Subcutaneous abdominal adipose tissue (tissue), 5 donors: ENCODE results near the gene CRB3.

ENCODE experiments used
- H3K27ac ChIP-seq: one replicate; pipeline ENCODE4 v1.7.0; 2013; ENCODE audit warnings: low read depth, mild to moderate bottlenecking, inconsistent platforms, low read length, moderate library complexity
- H3K27me3 ChIP-seq, 5 donors: one replicate each; pipeline ENCODE4 v1.7.0; 2013; ENCODE audit warnings: low read length in 5 of 5, inconsistent platforms in 1 of 5; ENCODE audit not compliant: control insufficient read depth in 5 of 5, insufficient read depth in 4 of 5
- H3K36me3 ChIP-seq, 5 donors: one replicate each; pipeline ENCODE4 v1.7.0; 2013; ENCODE audit warnings: low read length in 5 of 5; ENCODE audit not compliant: control insufficient read depth in 5 of 5, insufficient read depth in 5 of 5
- H3K4me1 ChIP-seq, 5 donors: one replicate each; pipeline ENCODE4 v1.7.0; 2013; ENCODE audit warnings: low read length in 5 of 5, mild to moderate bottlenecking in 3 of 5, moderate library complexity in 1 of 5; ENCODE audit not compliant: control insufficient read depth in 5 of 5, insufficient read depth in 5 of 5
- H3K4me3 ChIP-seq, 5 donors: one replicate each; pipeline ENCODE4 v1.7.0; 2013; ENCODE audit warnings: low read length in 5 of 5, low read depth in 1 of 5
- H3K9ac ChIP-seq, 5 donors: one replicate each; pipeline ENCODE4 v1.7.0; 2013; ENCODE audit warnings: low read length in 5 of 5, mild to moderate bottlenecking in 4 of 5, moderate library complexity in 3 of 5
- H3K9me3 ChIP-seq, 5 donors: one replicate each; pipeline ENCODE4 v1.7.0; 2013; ENCODE audit warnings: low read length in 5 of 5; ENCODE audit not compliant: control insufficient read depth in 5 of 5
- donor health status: healthy.
- donor health status: healthy.
- donor health status: healthy.
- donor health status: healthy.
- donor health status: healthy.

Gene CRB3

DNA sequence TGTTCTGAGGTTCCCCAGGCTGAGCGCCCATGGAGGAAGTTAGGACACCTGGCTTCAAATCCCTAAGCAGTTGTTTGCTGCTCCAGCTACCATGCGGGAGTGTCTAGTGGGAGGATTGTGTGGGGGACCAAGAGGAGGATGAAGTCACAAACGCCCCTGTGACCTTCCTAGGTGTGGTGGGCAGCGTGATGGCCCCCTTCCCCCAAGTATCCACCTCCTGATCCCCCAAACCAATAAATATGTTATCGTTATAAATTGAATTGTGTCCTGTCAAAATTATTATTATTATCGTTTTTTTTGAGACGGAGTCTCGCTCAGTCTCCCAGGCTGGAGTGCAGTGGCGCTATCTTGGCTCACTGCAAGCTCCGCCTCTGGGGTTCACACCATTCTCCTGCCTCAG is 30.4 kb upstream of the CRB3 start, which contains the start of gene SLC25A41:
Gene SLC25A41 (minus strand): TSS at position 101 of the 400 bp plus-strand sequence. CDS start 70 bp downstream, at position 31.
- Histone ChIP-seq H3K4me3 (no peak within 1 kb of the TSS), H3K4me1 (no peaks in the 10 kb centered on the region), H3K9me3 (no peaks in the 10 kb centered on the region), H3K27ac (no peak within 1 kb of the TSS), H3K9ac (no peak within 1 kb of the TSS), H3K36me3 (no peaks in the 10 kb centered on the region), H3K27me3 (peaks cover 0 to 2% (median 0%) of the 10 kb centered on the region in 5 donors)

- Histone ChIP-seq H3K27me3 (peaks cover 0 to 2% (median 0%) of the 10 kb centered on the region in 5 donors), H3K4me3 (no peak overlapping the region), H3K9ac (no peak overlapping the region)
Measured at GRCh38 chr19:6439743-6440142, 24.3 kb upstream of the CRB3 start.

DNA sequence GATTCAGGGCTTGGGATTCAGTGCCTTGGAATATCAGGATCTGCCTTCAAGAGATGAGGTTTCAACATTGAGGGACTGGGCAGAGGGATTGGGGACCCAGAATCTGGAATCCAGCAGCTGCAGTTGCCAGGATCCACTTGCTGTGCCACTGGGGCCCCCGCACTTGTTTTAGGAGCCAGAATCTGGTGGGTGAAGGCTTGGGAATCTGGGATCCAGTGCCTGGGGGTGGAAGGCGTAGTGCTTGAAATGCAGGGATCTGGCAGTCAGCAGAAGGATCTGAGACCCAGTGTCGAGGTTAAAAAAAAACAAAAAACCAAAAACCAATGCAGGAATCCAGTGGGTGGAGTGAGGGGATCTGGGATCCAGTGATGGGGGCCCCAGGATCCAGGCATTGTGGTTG is 23.2 kb upstream of the CRB3 start:
- Histone ChIP-seq H3K27ac (no peak overlapping the region), H3K4me3 (no peak overlapping the region), H3K9me3 (no peaks in the 10 kb centered on the region), H3K27me3 (peaks cover 0 to 2% (median 0%) of the 10 kb centered on the region in 5 donors), H3K36me3 (peaks cover 0 to 2% (median 0%) of the 10 kb centered on the region in 5 donors), H3K9ac (no peak overlapping the region), H3K4me1 (no peaks in the 10 kb centered on the region)

More at GRCh38 chr19:6439743-6440142, 24.3 kb upstream of the CRB3 start:
- Histone ChIP-seq H3K4me1 (no peaks in the 10 kb centered on the region), H3K36me3 (no peaks in the 10 kb centered on the region), H3K27ac (no peak overlapping the region), H3K9me3 (no peaks in the 10 kb centered on the region)

- H3K4me3 ChIP-seq = no peak overlapping the region
- no peak overlapping the region for H3K9ac ChIP-seq
- peaks cover 0 to 7% (median 2%) of the 10 kb centered on the region in 5 donors for H3K36me3 ChIP-seq
- H3K4me1 ChIP-seq = no peaks in the 10 kb centered on the region
- H3K27ac ChIP-seq = no peak overlapping the region
- H3K27me3 ChIP-seq = peaks cover 0 to 2% (median 0%) of the 10 kb centered on the region in 5 donors
- H3K9me3 ChIP-seq = peaks cover 0 to 3% (median 0%) of the 10 kb centered on the region in 5 donors
Measured at GRCh38 chr19:6442087-6442688, 21.9 kb upstream of the CRB3 start.

- Histone ChIP-seq H3K27ac (no peak overlapping the region), H3K4me3 (no peak overlapping the region), H3K27me3 (no peaks in the 10 kb centered on the region), H3K4me1 (no peaks in the 10 kb centered on the region), H3K9ac (no peak overlapping the region), H3K36me3 (peaks cover 0 to 9% (median 2%) of the 10 kb centered on the region in 5 donors), H3K9me3 (peaks cover 0 to 3% (median 0%) of the 10 kb centered on the region in 5 donors)
Measured at GRCh38 chr19:6443986-6444385, 20.1 kb upstream of the CRB3 start.

DNA sequence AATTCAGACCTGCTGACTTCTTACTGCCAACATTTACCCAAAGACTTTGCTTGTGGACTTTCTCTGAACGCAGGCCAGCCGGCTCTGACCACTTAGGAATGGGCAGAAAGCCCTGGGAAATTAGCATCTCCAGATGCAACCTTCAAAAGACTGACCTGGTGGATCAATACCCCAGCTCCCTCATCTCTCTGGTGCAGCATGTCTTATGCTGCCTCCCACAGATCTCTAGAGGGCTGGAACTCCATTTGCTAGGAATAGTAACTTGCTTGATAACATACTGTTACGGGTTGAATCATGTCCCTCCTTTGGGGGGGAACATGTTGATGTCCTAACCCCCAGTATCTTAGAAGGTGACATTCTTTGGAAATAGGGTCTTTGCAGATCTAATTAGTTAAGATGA is 17.6 kb upstream of the CRB3 start:
- peaks cover 0 to 3% (median 0%) of the 10 kb centered on the region in 5 donors for H3K9me3 ChIP-seq
- H3K27ac ChIP-seq = no peak overlapping the region
- H3K36me3 ChIP-seq = peaks cover 0 to 13% (median 2%) of the 10 kb centered on the region in 5 donors
- no peak overlapping the region for H3K9ac ChIP-seq
- no peak overlapping the region for H3K4me3 ChIP-seq
- no peaks in the 10 kb centered on the region for H3K4me1 ChIP-seq
- H3K27me3 ChIP-seq = no peaks in the 10 kb centered on the region

- H3K4me1 ChIP-seq = no peaks in the 10 kb centered on the region
Measured at GRCh38 chr19:6448045-6448444, 16.0 kb upstream of the CRB3 start.

DNA sequence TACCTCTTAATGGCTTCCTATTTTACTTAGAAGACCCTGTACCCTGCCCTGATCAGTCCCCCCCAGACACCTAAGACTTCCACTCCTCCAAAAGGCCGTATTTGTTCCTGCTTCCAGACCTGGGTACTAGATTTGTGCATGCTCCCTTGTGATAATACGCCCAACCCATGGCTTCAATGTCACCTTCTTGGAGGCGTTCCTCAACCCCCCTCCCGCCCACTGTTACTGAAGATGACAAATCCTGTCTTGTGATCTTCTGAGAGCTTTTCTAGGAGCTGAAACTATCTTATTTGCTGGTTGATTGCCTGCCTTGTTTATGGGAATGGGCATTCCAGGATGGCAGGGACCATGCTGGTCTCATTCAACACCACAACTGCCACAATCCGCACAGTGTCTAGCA is 13.9 kb upstream of the CRB3 start:
- Histone ChIP-seq H3K36me3 (peaks cover 0 to 37% (median 20%) of the 10 kb centered on the region in 5 donors), H3K27ac (no peak overlapping the region), H3K4me1 (no peaks in the 10 kb centered on the region), H3K27me3 (no peaks in the 10 kb centered on the region), H3K9ac (no peak overlapping the region), H3K9me3 (peaks cover 0 to 18% (median 15%) of the 10 kb centered on the region in 5 donors), H3K4me3 (no peak overlapping the region)

More at GRCh38 chr19:6448045-6448444, 16.0 kb upstream of the CRB3 start:
- Histone ChIP-seq H3K9me3 (peaks cover 0 to 3% (median 0%) of the 10 kb centered on the region in 5 donors), H3K9ac (no peak overlapping the region), H3K4me3 (no peak overlapping the region), H3K27ac (no peak overlapping the region), H3K27me3 (no peaks in the 10 kb centered on the region), H3K36me3 (peaks cover 0 to 21% (median 3%) of the 10 kb centered on the region in 5 donors)

- H3K4me1 ChIP-seq = no peaks in the 10 kb centered on the region
- H3K9ac ChIP-seq = no peak overlapping the region
- H3K36me3 ChIP-seq = peaks cover 0 to 42% (median 22%) of the 10 kb centered on the region in 5 donors
- no peak overlapping the region for H3K4me3 ChIP-seq
- no peaks in the 10 kb centered on the region for H3K27me3 ChIP-seq
- H3K27ac ChIP-seq = no peak overlapping the region
- H3K9me3 ChIP-seq = peaks cover 0 to 17% (median 15%) of the 10 kb centered on the region in 5 donors
Measured at GRCh38 chr19:6451583-6452222, 12.4 kb upstream of the CRB3 start.

GRCh38 chr19:6452223-6452614 is 11.9 kb upstream of the CRB3 start:
- no peak overlapping the region for H3K27ac ChIP-seq
- H3K27me3 ChIP-seq = no peaks in the 10 kb centered on the region
- H3K4me1 ChIP-seq = no peaks in the 10 kb centered on the region
- no peak overlapping the region for H3K4me3 ChIP-seq
- peaks cover 0 to 17% (median 15%) of the 10 kb centered on the region in 5 donors for H3K9me3 ChIP-seq
- peaks cover 0 to 39% (median 22%) of the 10 kb centered on the region in 5 donors for H3K36me3 ChIP-seq
- H3K9ac ChIP-seq = no peak overlapping the region
